Measurements from ENCODE around the gene ACY1.
"Not testable (repeated sequence)": the region's sequence is repeated elsewhere in the genome, so short reads cannot be mapped to it uniquely, and the experiment has no call there.

The ACY1 gene

GRCh38 chr3:51985063-51985462, 1.7 kb downstream of the ACY1 start:
- TF ChIP-seq JUND (IDR thresholded peaks at IDR 0.05; ENCODE audit: low read depth), result no peak
- in situ Hi-C loops (cut with HindIII; ENCODE audit: low pct_unique_long_range_greater_than_20kb, low sequenced_read_pairs), result no loop called here
- DNase-seq (ENCODE audit: low read depth in 1 of 2, low spot score in 1 of 2), result no peak

GRCh38 chr3:51986010-51986947, 2.9 kb downstream of the ACY1 start:
- DNase-seq (ENCODE audit: low read depth in 1 of 2, low spot score in 1 of 2), result no peak
- in situ Hi-C loops (cut with HindIII; ENCODE audit: low pct_unique_long_range_greater_than_20kb, low sequenced_read_pairs), result no loop called here
- no peak for TF ChIP-seq JUND (IDR thresholded peaks at IDR 0.05; ENCODE audit: low read depth)

GRCh38 chr3:51987568-51987967, 4.2 kb downstream of the ACY1 start:
- in situ Hi-C loops (cut with HindIII; ENCODE audit: low pct_unique_long_range_greater_than_20kb, low sequenced_read_pairs), result no loop called here
- no peak for TF ChIP-seq JUND (IDR thresholded peaks at IDR 0.05; ENCODE audit: low read depth)
- no peak for DNase-seq (ENCODE audit: low read depth in 1 of 2, low spot score in 1 of 2)

- DNase-seq (ENCODE audit: low read depth in 1 of 2, low spot score in 1 of 2), result no peak
- no peak for TF ChIP-seq JUND (IDR thresholded peaks at IDR 0.05; ENCODE audit: low read depth)
- in situ Hi-C loops (cut with HindIII; ENCODE audit: low pct_unique_long_range_greater_than_20kb, low sequenced_read_pairs), result no loop called here
Measured at GRCh38 chr3:51988286-51989146, 5.2 kb downstream of the ACY1 start.

GRCh38 chr3:51990501-51990971, 7.2 kb downstream of the ACY1 start:
- DNase-seq (ENCODE audit: low read depth in 1 of 2, low spot score in 1 of 2); in situ Hi-C loops (cut with HindIII; ENCODE audit: low pct_unique_long_range_greater_than_20kb, low sequenced_read_pairs): not testable (repeated sequence)

- DNase-seq (ENCODE audit: low read depth in 1 of 2, low spot score in 1 of 2), result no peak
- in situ Hi-C loops (cut with HindIII; ENCODE audit: low pct_unique_long_range_greater_than_20kb, low sequenced_read_pairs), result no loop called here
- TF ChIP-seq JUND (IDR thresholded peaks at IDR 0.05; ENCODE audit: low read depth), result no peak
Measured at GRCh38 chr3:51992017-51992682, 8.8 kb downstream of the ACY1 start.

- DNase-seq (ENCODE audit: low read depth in 1 of 2, low spot score in 1 of 2); in situ Hi-C loops (cut with HindIII; ENCODE audit: low pct_unique_long_range_greater_than_20kb, low sequenced_read_pairs): not testable (repeated sequence)
Measured at GRCh38 chr3:51993657-51994056, 10.3 kb downstream of the ACY1 start.

GRCh38 chr3:51994530-51994929, 11.2 kb downstream of the ACY1 start:
- in situ Hi-C loops (cut with HindIII; ENCODE audit: low pct_unique_long_range_greater_than_20kb, low sequenced_read_pairs), result no loop called here
- TF ChIP-seq JUND (IDR thresholded peaks at IDR 0.05; ENCODE audit: low read depth), result no peak
- DNase-seq (ENCODE audit: low read depth in 1 of 2, low spot score in 1 of 2), result no peak

GRCh38 chr3:51995346-51996163, 12.2 kb downstream of the ACY1 start, which contains the start of gene RPL29:
Gene RPL29, minus strand, starts transcription at chr3:51995895. Its CDS starts 434 bp downstream, at chr3:51995461.
- no peak for TF ChIP-seq JUND (IDR thresholded peaks at IDR 0.05; ENCODE audit: low read depth)
- DNase-seq (ENCODE audit: low read depth in 1 of 2, low spot score in 1 of 2), result peak; percentile 72 to 94
- in situ Hi-C loops (cut with HindIII; ENCODE audit: low pct_unique_long_range_greater_than_20kb, low sequenced_read_pairs), result no loop called here

- no peak for DNase-seq (ENCODE audit: low read depth in 1 of 2, low spot score in 1 of 2)
- no peak for TF ChIP-seq JUND (IDR thresholded peaks at IDR 0.05; ENCODE audit: low read depth)
- in situ Hi-C loops (cut with HindIII; ENCODE audit: low pct_unique_long_range_greater_than_20kb, low sequenced_read_pairs), result no loop called here
Measured at GRCh38 chr3:51997172-51997571, 13.8 kb downstream of the ACY1 start.

- in situ Hi-C loops (cut with HindIII; ENCODE audit: low pct_unique_long_range_greater_than_20kb, low sequenced_read_pairs), result no loop called here
- peak; percentile 66 for TF ChIP-seq JUND (IDR thresholded peaks at IDR 0.05; ENCODE audit: low read depth)
- DNase-seq (ENCODE audit: low read depth in 1 of 2, low spot score in 1 of 2), result peak; percentile 62 to 80
Measured at GRCh38 chr3:51997935-51998596, 14.7 kb downstream of the ACY1 start.
